ENCODE results near the gene GTF2B.

DNA sequence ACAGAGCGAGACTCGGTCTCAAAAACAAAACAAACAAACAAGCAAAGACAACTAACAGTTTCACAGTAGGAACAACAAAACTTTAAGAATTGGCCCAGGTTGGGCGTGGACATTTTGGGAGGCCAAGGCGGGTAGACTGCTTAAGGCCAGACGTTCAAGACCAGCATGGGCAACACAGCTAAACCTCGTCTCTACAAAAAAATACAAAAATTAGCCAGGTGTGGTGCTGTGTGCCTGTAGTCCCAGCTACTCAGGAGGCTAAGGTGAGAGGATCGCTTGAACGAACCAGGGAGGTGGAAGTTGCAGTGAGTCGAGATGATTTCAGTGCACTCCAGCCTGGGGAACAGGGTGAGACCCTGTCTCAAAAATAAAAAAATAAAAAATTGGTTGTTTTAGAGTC is 13.5 kb downstream of the GTF2B start:
- TF ChIP-seq EZH2 (IDR thresholded peaks at IDR 0.05; ENCODE audit: borderline replicate concordance, insufficient read depth, low read depth, low read length, poor library complexity, severe bottlenecking): no peak
- TF ChIP-seq, protein P1, sequence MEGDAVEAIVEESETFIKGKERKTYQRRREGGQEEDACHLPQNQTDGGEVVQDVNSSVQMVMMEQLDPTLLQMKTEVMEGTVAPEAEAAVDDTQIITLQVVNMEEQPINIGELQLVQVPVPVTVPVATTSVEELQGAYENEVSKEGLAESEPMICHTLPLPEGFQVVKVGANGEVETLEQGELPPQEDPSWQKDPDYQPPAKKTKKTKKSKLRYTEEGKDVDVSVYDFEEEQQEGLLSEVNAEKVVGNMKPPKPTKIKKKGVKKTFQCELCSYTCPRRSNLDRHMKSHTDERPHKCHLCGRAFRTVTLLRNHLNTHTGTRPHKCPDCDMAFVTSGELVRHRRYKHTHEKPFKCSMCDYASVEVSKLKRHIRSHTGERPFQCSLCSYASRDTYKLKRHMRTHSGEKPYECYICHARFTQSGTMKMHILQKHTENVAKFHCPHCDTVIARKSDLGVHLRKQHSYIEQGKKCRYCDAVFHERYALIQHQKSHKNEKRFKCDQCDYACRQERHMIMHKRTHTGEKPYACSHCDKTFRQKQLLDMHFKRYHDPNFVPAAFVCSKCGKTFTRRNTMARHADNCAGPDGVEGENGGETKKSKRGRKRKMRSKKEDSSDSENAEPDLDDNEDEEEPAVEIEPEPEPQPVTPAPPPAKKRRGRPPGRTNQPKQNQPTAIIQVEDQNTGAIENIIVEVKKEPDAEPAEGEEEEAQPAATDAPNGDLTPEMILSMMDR (IDR thresholded peaks at IDR 0.05): no peak
